Thymus (tissue), 11 donors: ENCODE data around the gene KIF3A. TPM values are rescaled to one million over a fixed set of nuclear protein-coding genes. Genes with fewer than 3 reads are reported as not detected.

ENCODE experiments used
- DNase-seq, 9 donors: peaks; one replicate each; pipeline ENCODE4 v3.0.0-alpha.2; 2013; ENCODE audit warnings: low spot score in 9 of 9, low read depth in 6 of 9, missing footprints in 1 of 9
- H3K27ac ChIP-seq, 2 donors: one replicate each; pipeline ENCODE4 v1.5.1; 2013; ENCODE audit warnings: control low read depth in 1 of 2, low read depth in 1 of 2, low read length in 1 of 2, mild to moderate bottlenecking in 1 of 2, moderate library complexity in 1 of 2
- H3K27me3 ChIP-seq, 2 donors: one replicate each; pipeline ENCODE4 v1.5.1; 2013; ENCODE audit warnings: low read length in 1 of 2; ENCODE audit not compliant: control insufficient read depth in 2 of 2, insufficient read depth in 1 of 2
- H3K36me3 ChIP-seq, 2 donors: one replicate each; pipeline ENCODE4 v1.5.1; 2013; ENCODE audit warnings: low read length in 1 of 2, mild to moderate bottlenecking in 1 of 2, moderate library complexity in 1 of 2; ENCODE audit not compliant: control insufficient read depth in 2 of 2, insufficient read depth in 2 of 2
- H3K4me1 ChIP-seq, 2 donors: one replicate each; pipeline ENCODE4 v1.5.1; 2013; ENCODE audit warnings: low read length in 2 of 2; ENCODE audit not compliant: control insufficient read depth in 2 of 2, insufficient read depth in 2 of 2
- H3K4me3 ChIP-seq, 2 donors: one replicate each; pipeline ENCODE4 v1.5.1; 2013; ENCODE audit warnings: low read length in 2 of 2, control low read depth in 1 of 2, mild to moderate bottlenecking in 1 of 2
- H3K9me3 ChIP-seq, 2 donors: one replicate each; pipeline ENCODE4 v1.5.1; 2013; ENCODE audit warnings: low read length in 1 of 2, mild to moderate bottlenecking in 1 of 2; ENCODE audit not compliant: control insufficient read depth in 2 of 2, insufficient read depth in 1 of 2
- WGBS: extraction: QIAGEN DNeasy Blood & Tissue Kit; methylation state at CpG from one replicate; pipeline ENCODE4 v1.1.7; 2013; 5-methylcytosine and 5-hydroxymethylcytosine counted together
- polyA plus RNA-seq: library from polyadenylated mRNA; stranded (reverse); fragments of 200-250 nt; gene quantifications from one replicate; pipeline ENCODE4 v1.2.3, GENCODE V29; 2013
- total RNA-seq: library from RNA; stranded (reverse); fragments of 120-200 nt; gene quantifications from one replicate; pipeline ENCODE4 v1.2.4, GENCODE V29; 2013
- donor health status: healthy.

Gene KIF3A
- total and polyA plus RNA-seq, 2 donors: 6.6 to 9.9 TPM

DNA sequence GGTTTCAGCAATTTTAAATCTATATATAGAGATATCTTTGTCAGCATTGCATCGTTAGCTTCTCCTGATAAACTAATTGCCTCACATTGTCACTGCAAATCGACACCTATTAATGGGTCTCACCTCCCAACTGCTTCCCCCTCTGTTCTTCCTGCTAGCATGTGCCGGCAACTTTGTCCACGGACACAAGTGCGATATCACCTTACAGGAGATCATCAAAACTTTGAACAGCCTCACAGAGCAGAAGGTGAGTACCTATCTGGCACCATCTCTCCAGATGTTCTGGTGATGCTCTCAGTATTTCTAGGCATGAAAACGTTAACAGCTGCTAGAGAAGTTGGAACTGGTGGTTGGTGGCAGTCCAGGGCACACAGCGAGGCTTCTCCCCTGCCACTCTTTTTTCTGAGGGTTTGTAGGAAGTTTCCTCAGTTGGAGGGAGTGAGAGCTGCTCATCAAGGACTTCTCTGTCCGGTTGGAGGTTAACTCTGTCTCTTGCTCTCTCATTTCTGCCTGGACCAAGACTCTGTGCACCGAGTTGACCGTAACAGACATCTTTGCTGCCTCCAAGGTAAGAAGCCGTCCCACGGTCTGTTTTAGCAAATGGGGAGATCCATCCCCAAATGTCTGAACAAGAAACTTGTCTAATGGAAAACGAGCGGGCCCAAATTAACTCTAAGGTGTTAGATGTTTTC, 63.3 kb downstream of the KIF3A start, which contains the start of gene IL4:
TSS of gene IL4 (plus strand) at position 51 of the 692 bp plus-strand sequence. CDS start at position 113, 62 bp downstream.
- H3K27ac ChIP-seq: peak within 1 kb of the TSS in 1 of 2 donors; percentile 52
- no peak for DNase-seq
- no peaks in the 10 kb centered on the region for H3K9me3 ChIP-seq
- H3K4me1 ChIP-seq: peaks cover 3 to 41% of the 10 kb centered on the region in 2 donors
- no peaks in the 10 kb centered on the region for H3K36me3 ChIP-seq
- WGBS: 87% methylated on average over 14 of the region's 14 CpGs
- no peaks in the 10 kb centered on the region for H3K27me3 ChIP-seq
- H3K4me3 ChIP-seq: no peak within 1 kb of the TSS

DNA sequence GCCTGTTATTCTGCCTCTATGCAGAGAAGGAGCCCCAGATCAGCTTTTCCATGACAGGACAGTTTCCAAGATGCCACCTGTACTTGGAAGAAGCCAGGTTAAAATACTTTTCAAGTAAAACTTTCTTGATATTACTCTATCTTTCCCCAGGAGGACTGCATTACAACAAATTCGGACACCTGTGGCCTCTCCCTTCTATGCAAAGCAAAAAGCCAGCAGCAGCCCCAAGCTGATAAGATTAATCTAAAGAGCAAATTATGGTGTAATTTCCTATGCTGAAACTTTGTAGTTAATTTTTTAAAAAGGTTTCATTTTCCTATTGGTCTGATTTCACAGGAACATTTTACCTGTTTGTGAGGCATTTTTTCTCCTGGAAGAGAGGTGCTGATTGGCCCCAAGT, 63.9 kb downstream of the KIF3A start:
- Histone ChIP-seq H3K9me3 (no peaks in the 10 kb centered on the region), H3K27me3 (no peaks in the 10 kb centered on the region), H3K4me3 (no peak overlapping the region), H3K36me3 (no peaks in the 10 kb centered on the region), H3K4me1 (peaks cover 3 to 41% of the 10 kb centered on the region in 2 donors), H3K27ac (no peak overlapping the region)
- DNase-seq: no peak
- 90% methylated on average over 1 of the region's 1 CpG for WGBS

DNA sequence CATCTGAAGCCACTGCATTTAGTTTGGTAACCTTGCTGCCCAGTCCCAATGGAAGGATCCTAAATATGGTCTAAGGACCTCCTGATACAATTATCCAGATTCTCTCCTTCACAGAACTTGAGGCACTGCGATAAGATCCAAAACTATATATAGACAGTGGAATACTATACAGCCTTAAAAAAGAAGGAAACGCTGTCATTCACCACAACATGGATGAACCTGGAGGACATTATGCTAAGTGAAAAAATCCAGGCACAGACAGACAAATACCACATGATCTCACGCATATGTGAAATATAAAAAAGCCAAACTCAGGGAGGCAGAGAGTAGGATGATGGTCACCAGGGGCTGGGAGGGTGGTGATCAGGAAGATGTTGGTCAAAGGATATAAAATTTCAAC, 66.3 kb downstream of the KIF3A start:
- DNase-seq: no peak
- peaks cover 3 to 41% of the 10 kb centered on the region in 2 donors for H3K4me1 ChIP-seq
- H3K4me3 ChIP-seq: no peak overlapping the region
- no peaks in the 10 kb centered on the region for H3K36me3 ChIP-seq
- H3K9me3 ChIP-seq: no peaks in the 10 kb centered on the region
- no peaks in the 10 kb centered on the region for H3K27me3 ChIP-seq
- H3K27ac ChIP-seq: no peak overlapping the region
- 98% methylated on average over 3 of the region's 3 CpGs for WGBS

DNA sequence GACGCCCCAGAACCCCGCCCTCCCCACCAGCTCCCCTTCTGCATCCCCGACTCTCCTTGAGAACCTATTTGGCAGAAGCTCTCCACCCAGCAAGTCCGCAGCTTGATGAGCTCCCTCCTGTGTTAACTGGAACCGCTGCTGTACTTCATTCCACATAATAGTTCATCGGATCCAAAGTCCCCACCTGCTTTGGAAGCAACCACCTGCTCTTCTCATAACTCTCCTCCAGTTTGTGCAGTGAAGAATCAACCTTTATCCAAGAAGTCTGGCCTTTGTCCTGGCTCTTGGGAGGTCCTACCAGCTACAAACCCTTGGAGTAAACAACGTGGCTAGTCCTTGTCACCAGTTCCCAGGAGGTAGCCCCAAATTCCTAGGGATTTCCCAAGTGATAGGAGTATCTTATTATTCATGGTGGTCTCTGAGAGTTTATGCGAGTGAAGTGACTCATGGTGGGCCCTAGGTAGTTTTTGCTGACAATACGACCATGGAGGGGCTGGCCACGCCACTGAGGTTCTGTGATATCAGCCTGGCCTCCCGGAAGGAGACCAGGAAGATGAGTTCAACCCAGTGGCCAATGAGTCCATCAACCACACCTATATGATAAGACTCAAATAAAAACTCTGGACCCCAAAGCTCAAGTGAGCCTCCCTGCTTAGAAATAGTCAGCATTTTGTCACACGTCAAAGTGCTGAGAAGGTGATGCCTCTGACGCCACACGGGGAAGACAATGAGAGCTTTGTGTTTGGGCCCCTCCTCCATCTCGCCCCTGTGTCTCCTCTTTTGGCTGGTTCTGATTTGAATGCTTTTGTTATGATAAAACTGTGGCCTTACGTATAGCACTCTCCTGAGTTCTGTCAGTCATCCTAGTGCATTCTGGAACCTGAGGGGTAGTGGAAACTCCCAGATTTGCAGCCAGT, 67.1 kb downstream of the KIF3A start:
- no peaks in the 10 kb centered on the region for H3K27me3 ChIP-seq
- no peak for DNase-seq
- H3K4me1 ChIP-seq: peaks cover 3 to 35% of the 10 kb centered on the region in 2 donors
- no peaks in the 10 kb centered on the region for H3K9me3 ChIP-seq
- no peak overlapping the region for H3K4me3 ChIP-seq
- WGBS: 98% methylated on average over 16 of the region's 16 CpGs
- H3K27ac ChIP-seq: no peak overlapping the region
- no peaks in the 10 kb centered on the region for H3K36me3 ChIP-seq

DNA sequence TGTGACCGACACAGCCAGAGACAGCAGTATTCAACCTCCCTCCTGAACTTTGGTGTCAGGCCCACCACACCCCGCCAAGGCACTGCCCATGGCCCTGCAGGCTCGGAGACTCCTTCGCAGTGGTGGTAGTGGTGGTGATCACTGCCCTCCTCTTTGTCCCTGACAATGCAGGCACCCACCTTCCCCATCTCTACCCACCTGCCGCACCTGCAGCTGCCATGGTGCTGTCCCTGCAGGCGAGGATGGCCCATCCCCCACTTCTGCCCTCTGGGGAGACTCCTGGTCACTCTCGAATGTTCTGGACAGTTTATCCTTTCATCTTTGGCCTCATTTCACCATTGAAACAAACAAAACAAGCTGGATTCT, 67.9 kb downstream of the KIF3A start:
- H3K27me3 ChIP-seq: no peaks in the 10 kb centered on the region
- H3K9me3 ChIP-seq: no peaks in the 10 kb centered on the region
- H3K4me3 ChIP-seq: no peak overlapping the region
- no peak for DNase-seq
- no peak overlapping the region for H3K27ac ChIP-seq
- 95% methylated on average over 7 of the region's 7 CpGs for WGBS
- H3K36me3 ChIP-seq: no peaks in the 10 kb centered on the region
- peaks cover 0 to 27% of the 10 kb centered on the region in 2 donors for H3K4me1 ChIP-seq

DNA sequence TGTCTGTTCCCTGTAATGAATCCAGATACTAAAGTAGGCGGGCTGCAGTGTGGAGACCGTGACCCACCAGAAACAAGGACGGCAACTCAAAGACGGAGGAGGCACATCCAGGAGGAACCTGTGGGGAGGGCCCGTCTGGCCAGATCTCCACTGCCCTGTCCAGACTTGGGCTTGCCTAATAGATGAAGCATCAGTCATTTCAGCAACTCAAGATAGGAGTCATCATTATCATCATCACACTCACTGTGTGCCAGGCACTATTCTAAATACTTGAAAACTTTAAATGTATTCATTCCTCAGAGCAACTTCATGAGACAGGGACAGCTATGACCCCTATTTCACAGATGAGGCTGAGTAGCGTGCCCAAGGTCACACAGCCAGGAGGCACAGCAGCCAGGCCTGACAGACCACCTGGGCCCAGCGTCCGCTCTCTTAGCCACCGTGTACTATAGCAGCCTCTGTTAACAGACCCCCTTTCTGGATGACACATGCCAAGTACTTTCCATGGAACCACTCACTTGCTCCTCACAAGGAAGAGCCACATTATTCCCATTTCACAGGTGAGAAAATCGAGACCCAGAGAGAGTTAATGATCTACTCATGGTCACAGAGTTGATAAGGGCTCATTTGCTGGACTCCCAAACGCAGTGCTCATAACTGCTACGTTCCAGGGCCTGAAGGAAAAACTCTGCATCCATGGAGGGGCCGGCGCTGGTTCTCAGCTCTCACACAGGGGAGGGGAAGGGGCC, 68.5 kb downstream of the KIF3A start:
- WGBS: 98% methylated on average over 14 of the region's 14 CpGs
- H3K27me3 ChIP-seq: no peaks in the 10 kb centered on the region
- H3K27ac ChIP-seq: no peak overlapping the region
- H3K4me3 ChIP-seq: no peak overlapping the region
- no peaks in the 10 kb centered on the region for H3K36me3 ChIP-seq
- no peaks in the 10 kb centered on the region for H3K9me3 ChIP-seq
- H3K4me1 ChIP-seq: peaks cover 0 to 21% of the 10 kb centered on the region in 2 donors
- DNase-seq: no peak

DNA sequence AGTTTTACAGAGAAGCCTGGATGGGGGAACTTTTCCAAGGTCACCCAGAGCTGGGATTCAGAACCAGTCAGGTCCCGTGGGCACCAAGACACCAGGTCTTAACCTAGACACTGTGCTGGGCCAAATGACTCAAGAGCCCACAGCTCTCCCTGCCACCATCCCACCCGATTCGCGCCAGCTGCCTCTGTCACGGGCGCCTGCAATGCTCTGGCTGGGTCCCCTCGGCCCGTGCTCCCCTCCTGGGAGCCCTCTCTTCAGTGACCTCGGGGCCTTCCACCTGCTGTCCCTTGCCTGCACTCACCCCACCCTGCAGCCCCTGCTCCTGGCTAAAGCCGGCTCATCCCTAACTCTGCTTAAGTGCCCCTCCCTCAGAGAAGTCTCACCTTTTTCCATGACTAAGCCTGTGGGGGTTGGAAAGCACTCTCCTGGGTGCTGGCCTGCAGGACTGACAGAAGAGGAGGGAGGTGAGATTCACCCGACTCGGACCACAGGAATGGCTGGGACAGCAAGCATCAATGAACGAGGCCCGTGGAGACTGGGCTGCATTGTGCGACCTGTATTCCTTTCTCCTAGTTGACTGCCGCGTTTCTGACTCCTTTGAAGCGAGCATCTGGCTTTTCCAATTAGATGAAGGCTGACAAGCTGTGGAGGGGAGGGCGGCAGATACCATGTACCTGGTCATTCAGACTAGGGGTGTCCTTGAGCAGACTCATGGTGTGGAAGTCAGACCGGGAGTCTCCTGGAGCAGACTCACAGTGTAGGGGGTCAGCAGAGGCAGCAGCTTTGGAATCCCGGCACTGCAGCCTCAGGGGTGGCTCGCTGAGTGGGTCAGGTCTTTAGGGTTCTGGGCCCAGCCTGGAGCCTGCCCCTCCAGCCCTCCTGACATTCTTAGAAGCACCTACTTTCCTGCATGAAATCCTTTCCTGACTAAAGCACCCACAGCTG, 69.3 kb downstream of the KIF3A start:
- no peaks in the 10 kb centered on the region for H3K27me3 ChIP-seq
- H3K36me3 ChIP-seq: no peaks in the 10 kb centered on the region
- 95% methylated on average over 22 of the region's 22 CpGs for WGBS
- no peak overlapping the region for H3K27ac ChIP-seq
- H3K9me3 ChIP-seq: no peaks in the 10 kb centered on the region
- DNase-seq: no peak
- H3K4me3 ChIP-seq: no peak overlapping the region
- peaks cover 0 to 22% of the 10 kb centered on the region in 2 donors for H3K4me1 ChIP-seq

DNA sequence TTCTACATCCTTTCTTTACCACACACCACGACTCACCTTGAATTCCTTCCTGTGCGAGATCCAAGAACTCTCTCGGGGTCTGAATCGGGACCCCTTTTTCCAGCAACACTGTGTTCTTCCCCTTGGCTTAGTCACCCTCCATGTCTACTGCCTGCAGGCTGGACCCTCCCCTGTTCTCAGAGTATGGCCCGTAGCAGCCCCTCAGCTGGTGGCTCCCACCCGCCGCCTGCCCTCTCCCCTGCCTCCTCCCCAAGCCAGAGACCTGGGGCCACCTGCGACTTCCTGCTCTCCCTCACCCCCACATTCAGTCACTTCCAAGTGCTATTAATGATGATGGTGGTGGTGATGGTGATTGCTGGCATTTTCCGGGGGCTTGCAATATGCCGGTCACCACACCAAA, 70.0 kb downstream of the KIF3A start:
- H3K4me3 ChIP-seq: no peak overlapping the region
- no peaks in the 10 kb centered on the region for H3K36me3 ChIP-seq
- H3K9me3 ChIP-seq: no peaks in the 10 kb centered on the region
- no peaks in the 10 kb centered on the region for H3K27me3 ChIP-seq
- peaks cover 0 to 24% of the 10 kb centered on the region in 2 donors for H3K4me1 ChIP-seq
- H3K27ac ChIP-seq: no peak overlapping the region
- 77% methylated on average over 10 of the region's 10 CpGs for WGBS
- no peak for DNase-seq
